HG03139 (cell line): ENCODE measurements around the gene PIGA.
"Not testable (repeated sequence)": the region's sequence is repeated elsewhere in the genome, so short reads cannot be mapped to it uniquely, and the experiment has no call there.

Source experiments
- ATAC-seq: cut with Tn5 transposase; IDR thresholded peaks from one replicate; pipeline ENCODE4 v1.9.1; 2021; ENCODE audit not compliant: unreplicated experiment

PIGA gene

GRCh38 chrX:15321447-15321846 lies 13.9 kb downstream of the PIGA start:
- ATAC-seq, result no peak

DNA sequence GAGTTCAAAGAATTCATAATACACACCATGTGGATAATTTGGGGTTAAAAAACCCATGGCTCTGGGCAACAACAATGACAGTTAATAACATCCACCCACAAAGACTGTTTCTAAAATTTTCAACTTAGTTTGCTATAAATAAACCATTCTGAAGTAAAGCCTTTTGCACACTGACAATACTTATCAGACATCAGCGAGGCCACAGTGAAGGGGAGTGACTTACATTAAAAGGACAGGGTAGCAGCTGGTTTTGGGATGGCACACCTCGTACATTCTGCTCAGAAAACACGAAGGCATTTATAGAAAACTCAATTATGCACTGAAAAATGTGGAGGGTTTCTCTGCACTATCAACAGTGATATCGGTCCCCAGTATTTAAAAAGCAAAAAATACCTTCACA lies 15.0 kb downstream of the PIGA start:
- no peak for ATAC-seq

GRCh38 chrX:15319075-15319474 lies 16.2 kb downstream of the PIGA start:
- no peak for ATAC-seq

DNA sequence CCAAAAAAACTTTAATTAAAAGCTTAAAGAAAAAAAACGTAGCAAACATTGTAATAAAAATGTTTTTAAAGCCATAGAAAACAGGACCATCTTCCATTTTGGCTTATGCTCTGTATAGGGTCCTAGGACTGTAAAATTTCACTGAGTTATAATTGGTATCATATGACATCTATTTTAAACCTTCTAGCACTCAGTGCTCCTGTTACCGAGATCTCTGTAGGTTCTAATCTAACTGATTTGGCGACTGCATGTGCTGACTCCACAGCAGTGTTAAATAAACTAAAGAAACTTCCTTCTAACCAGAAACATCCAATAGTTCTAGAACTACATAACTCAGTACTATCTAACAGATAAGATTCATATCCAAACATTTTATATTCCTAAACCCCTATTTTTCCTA lies 19.8 kb downstream of the PIGA start, which contains the start of gene ASB11:
Gene ASB11 (minus strand): TSS at position 132 of the 400 bp plus-strand sequence. CDS start 35 bp downstream, at position 97.
- no peak for ATAC-seq

DNA sequence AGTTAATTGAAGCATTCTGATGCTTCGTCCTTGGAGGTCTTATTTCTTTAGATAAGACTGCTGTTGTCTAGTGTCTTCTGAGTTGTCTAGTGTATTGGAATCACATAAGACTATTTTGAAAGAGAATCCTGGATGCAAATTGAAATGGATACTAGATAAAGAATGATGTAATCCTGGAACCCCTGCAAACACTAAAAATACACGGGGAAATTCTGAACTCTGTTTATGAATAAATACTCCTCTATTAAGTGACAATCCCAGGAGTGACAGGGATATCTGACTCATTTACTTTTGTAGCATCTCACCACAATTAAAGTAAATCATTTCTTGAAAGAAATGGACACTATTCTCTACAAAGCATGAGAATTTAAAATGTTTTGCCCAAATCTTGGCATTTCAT lies 20.9 kb downstream of the PIGA start:
- ATAC-seq, result no peak

DNA sequence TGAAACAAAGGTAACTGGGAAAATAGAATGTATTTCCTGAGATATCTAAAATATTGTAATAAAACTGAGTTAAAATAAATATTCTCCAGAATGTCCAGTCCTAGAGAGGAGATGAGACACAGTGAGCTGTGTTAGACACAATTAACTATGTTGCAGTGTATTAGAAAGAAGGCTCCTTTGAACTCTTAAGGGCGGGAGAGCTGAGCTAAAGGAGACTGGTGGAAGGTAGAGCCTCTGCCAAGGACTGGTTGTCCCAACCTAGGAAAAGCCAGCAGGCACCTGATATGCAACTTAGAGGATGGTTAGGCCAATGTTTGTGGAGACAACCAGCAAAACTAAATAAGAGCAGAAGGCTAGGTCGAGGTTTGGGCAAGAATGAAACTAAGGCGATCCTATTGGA lies 24.2 kb downstream of the PIGA start:
- no peak for ATAC-seq

GRCh38 chrX:15310117-15310516 lies 25.2 kb downstream of the PIGA start:
- no peak for ATAC-seq

DNA sequence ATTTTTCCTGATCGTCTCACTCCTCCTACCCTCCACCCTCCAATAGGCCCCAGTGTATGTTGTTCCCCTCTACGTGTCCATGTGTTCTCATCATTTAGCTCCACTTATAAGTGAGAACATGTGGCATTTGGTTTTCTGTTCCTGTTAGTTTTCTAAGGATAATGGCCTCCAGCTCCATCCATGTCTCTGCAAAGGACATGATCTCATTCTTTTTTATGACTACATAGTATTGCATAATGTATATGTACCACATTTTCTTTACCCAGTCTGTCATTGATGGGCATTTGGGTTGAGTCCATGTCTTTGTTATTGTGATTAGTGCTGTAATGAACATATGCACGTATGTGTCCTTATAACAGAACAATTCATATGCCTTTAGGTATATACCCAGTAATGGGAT lies 29.4 kb downstream of the PIGA start:
- ATAC-seq, result not testable (repeated sequence)

GRCh38 chrX:15301924-15302323 lies 33.4 kb downstream of the PIGA start:
- no peak for ATAC-seq

DNA sequence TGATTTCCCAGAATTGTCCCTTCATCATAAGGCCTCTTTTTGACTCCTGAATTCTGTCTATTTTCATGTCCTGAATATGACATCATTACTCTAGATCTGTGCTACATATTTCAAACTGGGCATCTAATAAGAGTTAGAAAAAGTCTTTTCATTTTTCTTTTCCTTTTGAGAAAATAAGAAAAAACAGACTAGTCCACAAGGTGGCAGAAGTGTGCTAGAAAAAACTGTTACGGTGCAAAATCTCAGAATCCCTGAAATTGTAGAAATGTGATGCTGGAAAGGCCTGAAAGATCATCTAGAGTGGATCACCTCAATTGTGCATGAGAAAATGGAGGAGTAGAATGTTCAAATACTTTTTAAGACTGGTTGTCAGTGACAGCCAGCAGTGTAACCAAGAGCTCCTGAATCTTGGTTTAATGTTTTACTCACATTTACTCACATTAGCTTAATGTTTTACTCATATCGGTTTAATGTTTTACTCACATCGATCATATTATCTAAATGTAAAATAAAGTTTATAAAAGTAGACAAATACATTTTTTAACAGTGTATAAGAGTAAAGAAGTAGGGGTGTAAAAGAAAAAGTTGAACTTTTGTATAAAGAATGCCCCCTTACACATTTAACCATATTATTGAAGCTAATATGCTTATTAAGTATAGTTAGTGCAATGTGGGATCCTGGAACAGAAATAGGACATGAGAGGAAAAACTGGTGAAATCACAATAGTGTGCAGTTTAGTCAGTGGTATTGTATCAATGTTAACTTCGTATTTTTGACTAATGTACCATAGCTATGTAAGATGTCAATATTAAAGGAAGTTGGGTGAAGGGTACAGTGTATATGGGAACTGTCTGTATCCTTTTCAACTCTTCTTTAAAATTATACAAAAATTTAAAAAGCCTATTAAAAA lies 35.1 kb downstream of the PIGA start:
- ATAC-seq, result no peak

DNA sequence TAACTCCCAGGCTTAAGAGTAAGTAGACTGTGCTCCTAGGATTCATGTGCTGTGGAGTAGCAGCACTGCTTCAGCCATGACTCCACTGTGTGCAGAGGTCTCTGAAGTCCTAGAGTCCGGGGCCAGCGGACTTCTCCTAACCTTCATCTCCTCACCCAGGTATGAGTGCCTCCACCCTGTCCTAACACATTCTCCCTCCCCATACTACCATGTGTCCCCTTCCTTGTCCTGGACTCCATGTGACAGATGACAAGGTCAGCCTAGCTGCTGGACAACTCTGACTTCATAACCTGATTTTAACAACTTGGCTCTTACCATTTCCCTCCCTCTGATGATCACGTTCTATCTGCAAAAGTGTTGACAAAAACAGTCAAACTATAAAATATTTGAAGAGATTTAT lies 36.5 kb downstream of the PIGA start:
- ATAC-seq, result no peak

GRCh38 chrX:15298201-15298600 lies 37.1 kb downstream of the PIGA start:
- ATAC-seq, result no peak

DNA sequence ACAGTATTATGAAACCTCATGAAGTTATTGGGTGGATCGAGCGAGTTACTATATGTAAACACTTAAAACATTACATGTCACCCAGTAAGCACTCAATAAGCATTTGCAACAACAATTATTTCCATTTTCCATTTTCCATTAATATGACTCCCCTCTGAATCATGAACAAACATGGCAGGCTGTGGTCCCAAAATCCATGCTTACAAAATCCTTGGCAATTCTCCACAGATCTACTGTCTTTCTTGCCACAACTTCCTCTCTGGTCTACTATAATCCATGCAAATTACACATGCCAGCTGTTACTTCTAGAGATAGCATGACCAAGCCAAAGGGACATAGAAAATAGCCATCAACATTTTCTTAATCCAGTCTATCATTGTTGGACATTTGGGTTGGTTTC lies 41.9 kb downstream of the PIGA start:
- ATAC-seq, result no peak

DNA sequence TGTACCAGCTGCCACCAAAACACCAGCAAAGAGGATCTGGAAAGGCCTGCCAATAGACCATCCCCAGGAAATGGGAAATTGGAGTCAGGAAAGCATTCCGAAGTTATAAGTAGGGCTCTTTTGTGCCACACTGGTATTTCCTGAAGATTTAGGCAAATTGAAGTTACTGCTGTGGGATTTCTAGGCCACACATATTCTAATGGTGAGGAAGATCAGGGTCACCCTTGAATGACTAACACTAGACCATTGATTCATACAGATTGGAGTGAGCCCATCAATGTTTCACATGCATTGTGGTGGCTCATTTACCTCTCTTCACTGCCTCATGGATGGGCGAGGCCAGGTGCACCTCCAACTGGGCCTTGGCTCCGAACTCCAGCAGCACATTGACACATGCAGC lies 42.5 kb downstream of the PIGA start:
- no peak for ATAC-seq

DNA sequence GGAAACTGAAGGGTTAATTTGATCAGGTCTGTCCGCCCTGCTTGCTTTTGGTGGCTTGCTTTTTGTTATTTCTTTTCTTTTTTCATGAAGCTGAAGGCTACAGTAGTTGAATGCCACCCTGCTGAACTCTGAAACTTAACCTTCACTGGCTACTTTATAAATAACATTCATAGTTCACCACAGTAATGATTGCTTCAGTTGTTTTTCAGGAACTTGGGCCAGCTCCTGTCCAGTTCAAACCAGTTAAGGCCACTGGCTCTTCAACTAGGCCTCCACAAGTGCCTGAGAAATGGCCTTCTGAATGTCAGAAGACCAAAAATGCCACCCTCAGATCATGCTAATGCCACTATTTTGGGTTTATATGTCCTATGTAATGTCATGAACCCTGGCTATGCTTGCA lies 57.7 kb downstream of the PIGA start:
- ATAC-seq, result no peak

DNA sequence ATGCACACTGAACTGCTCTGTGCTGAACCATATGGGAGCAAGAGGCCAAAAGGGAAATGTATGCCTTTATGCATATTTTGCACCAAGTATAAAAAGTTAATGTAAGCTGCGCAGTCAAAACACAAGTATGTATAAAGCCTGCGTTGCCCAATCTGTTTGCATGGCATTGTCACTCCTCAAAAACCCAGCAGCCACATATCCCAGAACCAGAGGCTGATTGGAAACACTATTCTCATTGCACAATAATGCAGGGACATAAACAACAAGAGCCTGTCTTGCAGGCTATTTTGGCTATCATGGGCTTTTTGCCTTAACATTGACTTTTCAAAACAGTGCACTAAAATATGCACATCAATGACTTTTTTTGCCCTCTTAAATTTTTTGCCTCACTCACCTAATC lies 60.4 kb downstream of the PIGA start:
- no peak for ATAC-seq

GRCh38 chrX:15273275-15273674 lies 62.0 kb downstream of the PIGA start:
- not testable (repeated sequence) for ATAC-seq

GRCh38 chrX:15271757-15272156 lies 63.6 kb downstream of the PIGA start:
- no peak for ATAC-seq

DNA sequence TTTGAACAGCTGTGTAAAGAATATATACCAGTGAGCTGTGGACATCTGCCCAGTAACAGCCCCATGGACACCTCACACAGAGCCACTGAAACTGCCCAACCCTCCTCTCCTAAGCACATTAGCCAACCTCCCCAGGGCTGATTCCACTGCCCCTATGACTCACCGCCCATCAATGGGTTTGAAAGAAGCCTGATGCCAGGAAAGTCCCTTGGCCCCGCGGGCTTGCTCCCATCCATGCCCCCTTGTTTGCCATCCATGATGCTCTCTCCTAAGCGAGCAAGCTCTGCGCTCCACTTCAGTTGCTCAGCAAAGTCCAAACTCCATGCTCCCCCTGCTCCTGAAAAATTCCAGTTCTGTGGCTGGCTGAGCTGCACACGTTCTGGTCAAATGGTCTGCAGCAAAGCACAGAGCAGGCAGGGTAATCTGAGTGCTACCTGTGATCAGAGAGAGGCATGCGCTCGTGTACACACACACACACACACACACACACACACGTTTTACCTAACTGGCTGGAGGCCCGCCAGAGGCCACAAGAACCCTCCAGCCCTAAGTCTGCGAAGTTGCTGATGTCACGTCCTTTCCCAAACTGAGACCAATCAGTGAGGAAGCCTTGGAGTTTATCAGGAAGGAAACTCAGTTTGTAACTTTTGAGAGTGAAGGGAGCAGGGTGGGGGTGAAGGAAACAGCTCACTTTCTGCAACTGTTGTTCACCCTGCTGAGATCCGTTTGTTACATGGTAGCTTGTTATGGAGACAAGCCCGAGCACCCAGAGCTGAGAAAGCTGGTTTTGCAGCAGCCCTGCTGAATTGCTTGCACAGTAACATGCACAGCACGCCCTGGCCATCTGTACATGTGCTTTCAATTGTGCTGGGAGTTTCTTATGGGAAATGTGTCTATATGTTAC lies 65.5 kb downstream of the PIGA start, which contains the start of gene ASB9:
Gene ASB9 (minus strand): TSS at position 466 of the 904 bp plus-strand sequence. CDS start 209 bp downstream, at position 257.
- peak; percentile 58 for ATAC-seq
